H1 (cell line): ENCODE data around the gene MAIP1. TPM values are rescaled to one million over a fixed set of nuclear protein-coding genes. Genes with fewer than 3 reads are reported as not detected.

Experiments
- CTCF ChIA-PET: fragments of 300-600 bp; sonication (Branson Sonifier 250); formaldehyde crosslinking; loops from one replicate; lab custom pipeline; 2021; ENCODE audit not compliant: partially characterized antibody; lab: Charles Lee
- POLR2A ChIA-PET: fragments of 300-600 bp; sonication (Branson Sonifier 250); formaldehyde crosslinking; loops from one replicate; lab custom pipeline; 2021; ENCODE audit warnings: inconsistent platforms; ENCODE audit not compliant: partially characterized antibody; lab: Charles Lee
- DNase-seq, 2 experiments: peaks; one replicate each; pipeline versions ENCODE4 v3.0.0 to v3.0.0-alpha.2; 2010 to 2022; ENCODE audit warnings: low spot score in 2 of 2, low read depth in 1 of 2, mixed read lengths in 1 of 2
- FAIRE-seq: peaks from 2 replicates; lab custom pipeline; 2011; peaks lifted over from hg19 to GRCh38; lab: Jason Lieb, UNC
- H2AFZ ChIP-seq: 2 replicates; pipeline ENCODE4 v1.8.1; 2012; ENCODE audit warnings: low read length, inconsistent platforms
- H2AK5ac ChIP-seq: 2 replicates; pipeline ENCODE4 v1.6.1; 2013; ENCODE audit warnings: low read depth, low read length
- H2BK120ac ChIP-seq: replicated peaks from 2 replicates; pipeline ENCODE3; 2013; ENCODE audit warnings: low read depth, low read length, inconsistent platforms
- H2BK12ac ChIP-seq: 2 replicates; pipeline ENCODE4 v1.6.1; 2013; ENCODE audit warnings: low read depth, low read length
- H2BK15ac ChIP-seq: 2 replicates; pipeline ENCODE4 v1.6.1; 2013; ENCODE audit warnings: low read length
- H2BK20ac ChIP-seq: 2 replicates; pipeline ENCODE4 v1.6.1; 2013; ENCODE audit warnings: low read length
- H2BK5ac ChIP-seq: 2 replicates; pipeline ENCODE4 v1.6.1; 2013; ENCODE audit warnings: low read depth, low read length
- H3K14ac ChIP-seq: 2 replicates; pipeline ENCODE4 v1.6.1; 2013; ENCODE audit warnings: inconsistent platforms; ENCODE audit not compliant: insufficient read length
- H3K18ac ChIP-seq: 2 replicates; pipeline ENCODE4 v1.6.1; 2013; ENCODE audit warnings: low read length; ENCODE audit errors: extremely low read depth
- H3K23ac ChIP-seq: 2 replicates; pipeline ENCODE4 v1.6.1; 2013; ENCODE audit warnings: inconsistent platforms; ENCODE audit not compliant: insufficient read length
- H3K23me2 ChIP-seq: 2 replicates; pipeline ENCODE4 v1.6.1; 2013; ENCODE audit warnings: low read depth, low read length
- H3K27ac ChIP-seq: 2 replicates; pipeline ENCODE4 v1.6.1; 2011; ENCODE audit warnings: low read depth, low read length, inconsistent platforms
- H3K27me3 ChIP-seq, 4 experiments: replicated peaks in 1 of 4; 1 replicate in 1 of 4; 2 replicates in 3 of 4; pipeline versions ENCODE4 v1.6.1 to v1.8.1; 2011 to 2013; ENCODE audit warnings: low read length in 3 of 4, mild to moderate bottlenecking in 3 of 4, inconsistent platforms in 2 of 4, mixed read lengths in 2 of 4, moderate library complexity in 1 of 4; ENCODE audit not compliant: control insufficient read depth in 3 of 4, insufficient read depth in 3 of 4; ENCODE audit errors: extremely low read depth in 1 of 4
- H3K36me3 ChIP-seq, 4 experiments: 2 replicates each; pipeline versions ENCODE4 v1.6.1 to v1.8.1; 2011 to 2013; ENCODE audit warnings: mild to moderate bottlenecking in 4 of 4, low read length in 3 of 4, moderate library complexity in 2 of 4, control low read depth in 1 of 4, inconsistent platforms in 1 of 4; ENCODE audit not compliant: insufficient read depth in 4 of 4, control insufficient read depth in 2 of 4
- H3K4ac ChIP-seq: replicated peaks from 2 replicates; pipeline ENCODE3; 2013; ENCODE audit warnings: low read length, low read depth, mixed read lengths, inconsistent platforms; ENCODE audit not compliant: insufficient read length
- H3K4me1 ChIP-seq, 4 experiments: replicated peaks in 1 of 4; 1 replicate in 1 of 4; 2 replicates in 3 of 4; pipeline versions ENCODE4 v1.6.1 to v1.8.1; 2011 to 2013; ENCODE audit warnings: low read length in 3 of 4, inconsistent platforms in 2 of 4, mixed read lengths in 1 of 4; ENCODE audit not compliant: insufficient read depth in 4 of 4, control insufficient read depth in 3 of 4
- H3K4me2 ChIP-seq, 2 experiments: 2 replicates each; pipeline versions ENCODE4 v1.6.1 to v1.8.1; 2011 to 2013; ENCODE audit warnings: low read depth in 2 of 2, low read length in 2 of 2, control low read depth in 1 of 2, inconsistent platforms in 1 of 2, mild to moderate bottlenecking in 1 of 2; ENCODE audit not compliant: insufficient read depth in 1 of 2
- H3K4me3 ChIP-seq, 4 experiments: fragments of 200-600, 300-600 bp in 1 of 4; sonication (generic), shearing (Covaris generic), sonication (Bioruptor Twin) in 1 of 4; 2 replicates each; pipeline versions ENCODE4 v1.5.1 to v1.8.1; 2011 to 2016; ENCODE audit warnings: low read length in 4 of 4, low read depth in 3 of 4, control low read depth in 2 of 4, inconsistent platforms in 2 of 4, mild to moderate bottlenecking in 2 of 4, mixed read lengths in 1 of 4, moderate library complexity in 1 of 4; ENCODE audit not compliant: insufficient read depth in 2 of 4; ENCODE audit errors: extremely low read depth in 1 of 4
- H3K56ac ChIP-seq: replicated peaks from 2 replicates; pipeline ENCODE3; 2013; ENCODE audit warnings: low read depth, mild to moderate bottlenecking, mixed read lengths, low read length, inconsistent platforms; ENCODE audit not compliant: insufficient read length
- H3K79me1 ChIP-seq: 2 replicates; pipeline ENCODE4 v1.6.1; 2013; ENCODE audit warnings: low read depth, low read length, control low read depth
- H3K79me2 ChIP-seq, 2 experiments: 2 replicates each; pipeline versions ENCODE4 v1.6.1 to v1.8.1; 2012 to 2013; ENCODE audit warnings: low read length in 2 of 2, mild to moderate bottlenecking in 2 of 2, inconsistent platforms in 1 of 2; ENCODE audit not compliant: insufficient read depth in 2 of 2, control insufficient read depth in 1 of 2
- H3K9ac ChIP-seq, 4 experiments: replicated peaks in 1 of 4; 1 replicate in 1 of 4; 2 replicates in 3 of 4; pipeline versions ENCODE4 v1.6.1 to v1.8.1; 2011 to 2013; ENCODE audit warnings: low read depth in 3 of 4, low read length in 3 of 4, control low read depth in 2 of 4, mild to moderate bottlenecking in 2 of 4, moderate library complexity in 2 of 4, inconsistent platforms in 1 of 4; ENCODE audit errors: extremely low read depth in 1 of 4
- H3K9me3 ChIP-seq, 2 experiments: 2 replicates each; pipeline versions ENCODE4 v1.6.1 to v1.8.1; 2012 to 2013; ENCODE audit warnings: mild to moderate bottlenecking in 2 of 2, moderate library complexity in 2 of 2, control low read depth in 1 of 2, inconsistent platforms in 1 of 2, low read depth in 1 of 2, low read length in 1 of 2, mixed read lengths in 1 of 2; ENCODE audit not compliant: insufficient read depth in 2 of 2
- H4K20me1 ChIP-seq, 2 experiments: replicated peaks in 1 of 2; 2 replicates each; pipeline versions ENCODE3 to v1.8.1; 2011 to 2013; ENCODE audit warnings: inconsistent platforms in 2 of 2, low read length in 2 of 2, mild to moderate bottlenecking in 1 of 2; ENCODE audit not compliant: insufficient read depth in 2 of 2, control insufficient read depth in 1 of 2
- H4K5ac ChIP-seq: 2 replicates; pipeline ENCODE4 v1.6.1; 2013; ENCODE audit warnings: low read length, low read depth, mixed read lengths, inconsistent platforms; ENCODE audit not compliant: insufficient read length
- H4K8ac ChIP-seq: 2 replicates; pipeline ENCODE4 v1.8.0; 2013; ENCODE audit warnings: mild to moderate bottlenecking, moderate library complexity, low read length, inconsistent platforms; ENCODE audit not compliant: insufficient read depth; ENCODE audit errors: extremely low read depth
- H4K91ac ChIP-seq: replicated peaks from 2 replicates; pipeline ENCODE3; 2013; ENCODE audit warnings: low read length, mixed read lengths, inconsistent platforms; ENCODE audit not compliant: insufficient read length
- ASH2L ChIP-seq: fragments of 200-600, 300-600 bp; sonication (generic); IDR thresholded peaks from one replicate; pipeline ENCODE4 v1.7.1; 2017; ENCODE audit warnings: low read length
- BCL11A ChIP-seq, 2 experiments: IDR thresholded peaks; one replicate each; pipeline ENCODE4 v1.6.1; 2011; ENCODE audit warnings: low read depth in 2 of 2, low read length in 2 of 2, mild to moderate bottlenecking in 2 of 2
- CBX5 ChIP-seq: fragments of 300-800, 300-1000 bp; sonication (generic); IDR thresholded peaks from 2 replicates; pipeline ENCODE4 v1.7.1; 2016; ENCODE audit warnings: antibody characterized with exemption, low read length, low read depth
- CTBP2 ChIP-seq: IDR thresholded peaks from 2 replicates; pipeline ENCODE4 v1.7.0; 2011; ENCODE audit warnings: borderline replicate concordance, mild to moderate bottlenecking, moderate library complexity, mixed read lengths, low read length; ENCODE audit not compliant: insufficient read depth, insufficient read length
- EGR1 ChIP-seq: IDR thresholded peaks from 2 replicates; pipeline ENCODE4 v1.6.1; 2011; ENCODE audit warnings: low read depth, low read length, borderline replicate concordance
- MAFK ChIP-seq: IDR thresholded peaks from 2 replicates; pipeline ENCODE4 v1.6.1; 2012; ENCODE audit warnings: low read depth, mild to moderate bottlenecking, improper control_type of control experiment, low read length
- NANOG ChIP-seq: IDR thresholded peaks from 2 replicates; pipeline ENCODE4 v1.6.1; 2011; ENCODE audit warnings: low read length, low read depth, mild to moderate bottlenecking, inconsistent platforms; ENCODE audit not compliant: insufficient read depth, poor library complexity, severe bottlenecking
- PHF8 ChIP-seq: fragments of 200-600 bp; sonication (generic); conservative IDR thresholded peaks from 2 replicates; pipeline ENCODE4 v1.7.1; 2012; ENCODE audit warnings: low read depth, mild to moderate bottlenecking, inconsistent platforms, low read length, moderate library complexity
- RAD21 ChIP-seq, 2 experiments: IDR thresholded peaks in 1 of 2; conservative IDR thresholded peaks in 1 of 2; 2 replicates each; pipeline ENCODE4 v1.6.1; 2011; ENCODE audit warnings: low read depth in 2 of 2, low read length in 2 of 2, improper control_type of control experiment in 1 of 2, inconsistent platforms in 1 of 2, mild to moderate bottlenecking in 1 of 2, moderate library complexity in 1 of 2
- RNF2 ChIP-seq: fragments of 200-900, 300-1000 bp; sonication (generic); IDR thresholded peaks from 2 replicates; pipeline ENCODE4 v1.7.1; 2016; ENCODE audit warnings: borderline replicate concordance, low read depth, mild to moderate bottlenecking, antibody characterized with exemption, low read length; ENCODE audit not compliant: poor library complexity, severe bottlenecking; ENCODE audit errors: missing control alignments
- TEAD4 ChIP-seq: IDR thresholded peaks from 2 replicates; pipeline ENCODE4 v1.6.1; 2012; ENCODE audit warnings: low read depth, low read length, inconsistent platforms, mixed read lengths
- WGBS, 2 experiments: shearing (Covaris generic) in 1 of 2; methylation state at CpG; one replicate each; pipeline versions ENCODE4 v1.1.6 to v1.1.7; 2013 to 2015; ENCODE audit warnings: low lambda C conversion rate in 2 of 2, mixed read lengths in 2 of 2, inconsistent platforms in 1 of 2, low coverage in 1 of 2, missing lambda C conversion rate in 1 of 2; ENCODE audit not compliant: insufficient replicate concordance in 2 of 2, insufficient coverage in 1 of 2, insufficient read length in 1 of 2; ENCODE audit errors: extremely low coverage in 1 of 2, missing lambda C conversion rate in 1 of 2; 5-methylcytosine and 5-hydroxymethylcytosine counted together
- polyA plus RNA-seq, 7 experiments: library from polyadenylated mRNA; depleted of rRNA in 3 of 7; stranded (reverse) in 5 of 7; unstranded in 2 of 7; fragments of >200 nt in 5 of 7; fragments of 200-250 nt in 2 of 7; gene quantifications; 1 replicate in 5 of 7; 2 replicates in 1 of 7; 4 replicates in 1 of 7; pipeline versions ENCODE4 v1.2.1 to v1.2.3, GENCODE V29; 2011 to 2013; ENCODE audit warnings: missing spikeins in 2 of 7, mixed read lengths in 2 of 7
- total RNA-seq: library from RNA; stranded (reverse); fragmentation: NEBNext Ultra II Directional; extraction: Animal tissue kit (Norgen Biotek cat#: 25700); gene quantifications from 2 replicates; pipeline ENCODE4 v1.2.1, GENCODE V29; 2021
- TF ChIP-seq, protein P1 (sequence below): IDR thresholded peaks from 2 replicates; pipeline ENCODE4 v1.6.1; 2012; ENCODE audit warnings: inconsistent platforms

The MAIP1 gene
- total and polyA plus RNA-seq, 2 of the 8 experiments (the other 6 are each of a cell fraction or from before 2014, with no cell fraction given): 23.2 to 28.5 TPM

DNA sequence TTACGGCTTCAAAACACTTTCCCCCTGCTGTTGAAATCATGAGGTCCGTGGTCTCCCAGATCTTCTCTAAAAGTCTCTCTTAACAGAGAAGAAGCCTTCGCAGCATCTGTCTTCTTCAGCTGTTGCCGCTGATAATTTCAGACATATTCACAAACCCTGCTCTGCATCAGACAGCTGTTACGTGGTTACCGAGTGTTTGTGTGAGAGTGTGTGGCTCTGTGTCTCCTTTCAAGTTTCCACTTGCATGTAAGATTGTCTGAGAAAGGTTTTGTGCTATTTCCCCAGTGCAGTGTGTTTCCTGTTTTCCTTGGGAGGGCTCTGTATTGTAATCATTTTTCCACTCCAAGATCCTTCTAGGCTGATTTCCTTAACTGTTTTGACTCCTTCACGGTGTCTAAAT lies 32.8 kb downstream of the MAIP1 start:
- no peak overlapping the region for H3K18ac ChIP-seq
- no peaks in the 10 kb centered on the region for H3K36me3 ChIP-seq
- H4K91ac ChIP-seq: no peak overlapping the region
- H3K23me2 ChIP-seq: no peaks in the 10 kb centered on the region; the same call in 1 of the 2 replicates
- no peak overlapping the region for H2BK5ac ChIP-seq
- no peak overlapping the region for H2BK15ac ChIP-seq
- no peak overlapping the region for H3K56ac ChIP-seq
- H2BK120ac ChIP-seq: no peak overlapping the region
- peak overlapping the region; percentile 88 for H2AFZ ChIP-seq
- H2BK20ac ChIP-seq: no peak overlapping the region
- H3K4ac ChIP-seq: no peak overlapping the region
- no peak overlapping the region for H3K27ac ChIP-seq
- peaks cover 0 to 1% (median 0%) of the 10 kb centered on the region in 4 experiments; a peak in 1 of 7 replicates for H3K27me3 ChIP-seq
- ChIA-PET POLR2A (no interaction called here), CTCF (no interaction called here)
- TF ChIP-seq NANOG (no peak), MAFK (no peak), CBX5 (no peak), RAD21 (IDR thresholded peaks at IDR 0.05 in 1 of 2, conservative IDR thresholded peaks at IDR 0.05 in 1 of 2; ENCODE audit: low read depth in 2 of 2, low read length in 2 of 2) (no peak), PHF8 (no peak), TEAD4 (no peak), EGR1 (no peak), ASH2L (no peak), BCL11A (IDR thresholded peaks at IDR 0.05; ENCODE audit: low read depth in 2 of 2, low read length in 2 of 2) (no peak), RNF2 (no peak), CTBP2 (no peak)
- TF ChIP-seq, protein P1, sequence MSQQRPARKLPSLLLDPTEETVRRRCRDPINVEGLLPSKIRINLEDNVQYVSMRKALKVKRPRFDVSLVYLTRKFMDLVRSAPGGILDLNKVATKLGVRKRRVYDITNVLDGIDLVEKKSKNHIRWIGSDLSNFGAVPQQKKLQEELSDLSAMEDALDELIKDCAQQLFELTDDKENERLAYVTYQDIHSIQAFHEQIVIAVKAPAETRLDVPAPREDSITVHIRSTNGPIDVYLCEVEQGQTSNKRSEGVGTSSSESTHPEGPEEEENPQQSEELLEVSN: no peak
- H3K4me1 ChIP-seq: peaks cover 0 to 16% (median 10%) of the 10 kb centered on the region in 4 experiments; a peak in 5 of 7 replicates
- H4K8ac ChIP-seq: no peak overlapping the region
- no peak overlapping the region for H3K4me3 ChIP-seq
- H3K4me2 ChIP-seq: no peak overlapping the region
- H3K79me2 ChIP-seq: no peaks in the 10 kb centered on the region
- H3K9ac ChIP-seq: no peak overlapping the region
- no peak overlapping the region for H3K14ac ChIP-seq
- DNase-seq: no peak
- no peak overlapping the region for H4K5ac ChIP-seq
- 80% methylated on average over 7 of the region's 7 CpGs; no CpG with 5 or more reads in 1 of the 2 experiments for WGBS, 2 experiments
- H3K79me1 ChIP-seq: no peaks in the 10 kb centered on the region
- 0 out of 2 replicates have a peak overlapping the region, but pooled peaks have one; percentile 30 for H2BK12ac ChIP-seq
- H3K23ac ChIP-seq: no peak overlapping the region
- no peaks in the 10 kb centered on the region for H4K20me1 ChIP-seq
- FAIRE-seq: peak; percentile 13
- no peaks in the 10 kb centered on the region for H3K9me3 ChIP-seq
- H2AK5ac ChIP-seq: no peak overlapping the region
